ENCODE data around the gene RAB29.

The RAB29 gene

DNA sequence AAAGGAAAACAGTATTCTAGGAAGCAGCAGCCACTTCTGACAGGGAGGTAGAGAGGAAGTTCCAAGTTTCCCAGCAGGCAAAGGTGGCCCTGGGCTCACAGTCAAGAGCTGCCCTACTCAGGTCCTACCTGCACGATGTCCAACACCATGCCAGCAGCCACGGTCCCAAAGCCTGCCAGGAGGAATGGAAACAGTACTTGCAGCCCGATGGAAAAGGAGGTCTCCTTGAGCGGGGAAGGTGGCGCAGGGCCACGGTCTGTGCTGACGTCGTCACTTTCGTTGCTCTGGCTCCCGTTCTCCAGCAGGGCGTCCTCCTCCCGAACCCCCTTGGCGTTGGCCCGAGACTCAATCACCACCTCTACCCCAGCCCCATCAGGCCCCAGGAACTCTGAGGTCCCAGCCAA is 34.7 kb upstream of the RAB29 start:
- peaks cover 46% of the 10 kb centered on the region for H3K36me3 ChIP-seq
- H3K27ac ChIP-seq = no peak overlapping the region
- no peak overlapping the region for H3K4me3 ChIP-seq (ENCODE audit: low read depth, low read length)
- no peaks in the 10 kb centered on the region for H3K27me3 ChIP-seq (ENCODE audit: insufficient read depth, low read depth, severe bottlenecking)
- TF ChIP-seq, protein P1, sequence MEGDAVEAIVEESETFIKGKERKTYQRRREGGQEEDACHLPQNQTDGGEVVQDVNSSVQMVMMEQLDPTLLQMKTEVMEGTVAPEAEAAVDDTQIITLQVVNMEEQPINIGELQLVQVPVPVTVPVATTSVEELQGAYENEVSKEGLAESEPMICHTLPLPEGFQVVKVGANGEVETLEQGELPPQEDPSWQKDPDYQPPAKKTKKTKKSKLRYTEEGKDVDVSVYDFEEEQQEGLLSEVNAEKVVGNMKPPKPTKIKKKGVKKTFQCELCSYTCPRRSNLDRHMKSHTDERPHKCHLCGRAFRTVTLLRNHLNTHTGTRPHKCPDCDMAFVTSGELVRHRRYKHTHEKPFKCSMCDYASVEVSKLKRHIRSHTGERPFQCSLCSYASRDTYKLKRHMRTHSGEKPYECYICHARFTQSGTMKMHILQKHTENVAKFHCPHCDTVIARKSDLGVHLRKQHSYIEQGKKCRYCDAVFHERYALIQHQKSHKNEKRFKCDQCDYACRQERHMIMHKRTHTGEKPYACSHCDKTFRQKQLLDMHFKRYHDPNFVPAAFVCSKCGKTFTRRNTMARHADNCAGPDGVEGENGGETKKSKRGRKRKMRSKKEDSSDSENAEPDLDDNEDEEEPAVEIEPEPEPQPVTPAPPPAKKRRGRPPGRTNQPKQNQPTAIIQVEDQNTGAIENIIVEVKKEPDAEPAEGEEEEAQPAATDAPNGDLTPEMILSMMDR (IDR thresholded peaks at IDR 0.05; ENCODE audit: low read depth, low read length) = no peak
- no peaks in the 10 kb centered on the region for H3K9me3 ChIP-seq (ENCODE audit: severe bottlenecking)
- no peak for DNase-seq

DNA sequence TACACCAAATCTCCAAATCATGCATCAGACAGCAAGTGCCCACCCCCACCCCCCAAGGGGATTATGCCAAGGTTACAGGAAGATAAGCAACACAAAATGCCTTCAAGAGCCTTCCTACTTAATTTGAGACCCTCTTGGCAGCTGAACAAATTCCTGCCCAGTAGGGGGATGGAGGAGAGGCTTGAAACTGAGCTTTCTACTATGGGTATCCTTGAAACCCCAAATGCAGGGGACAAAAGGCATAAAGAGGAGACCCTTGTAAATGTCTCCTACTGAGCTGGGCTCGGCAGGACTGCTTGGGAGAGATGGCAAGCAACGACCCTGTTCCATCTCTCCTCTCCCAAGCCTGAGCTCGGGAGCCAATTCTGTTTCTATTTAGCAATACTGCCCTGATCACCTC is 34.2 kb upstream of the RAB29 start:
- Histone ChIP-seq H3K4me3 (ENCODE audit: low read depth, low read length) (no peak overlapping the region), H3K36me3 (peaks cover 48% of the 10 kb centered on the region), H3K27ac (no peak overlapping the region), H3K27me3 (ENCODE audit: insufficient read depth, low read depth, severe bottlenecking) (no peaks in the 10 kb centered on the region), H3K9me3 (ENCODE audit: severe bottlenecking) (no peaks in the 10 kb centered on the region)
- no peak for DNase-seq
- TF ChIP-seq, protein P1 (IDR thresholded peaks at IDR 0.05; ENCODE audit: low read depth, low read length) = no peak

DNA sequence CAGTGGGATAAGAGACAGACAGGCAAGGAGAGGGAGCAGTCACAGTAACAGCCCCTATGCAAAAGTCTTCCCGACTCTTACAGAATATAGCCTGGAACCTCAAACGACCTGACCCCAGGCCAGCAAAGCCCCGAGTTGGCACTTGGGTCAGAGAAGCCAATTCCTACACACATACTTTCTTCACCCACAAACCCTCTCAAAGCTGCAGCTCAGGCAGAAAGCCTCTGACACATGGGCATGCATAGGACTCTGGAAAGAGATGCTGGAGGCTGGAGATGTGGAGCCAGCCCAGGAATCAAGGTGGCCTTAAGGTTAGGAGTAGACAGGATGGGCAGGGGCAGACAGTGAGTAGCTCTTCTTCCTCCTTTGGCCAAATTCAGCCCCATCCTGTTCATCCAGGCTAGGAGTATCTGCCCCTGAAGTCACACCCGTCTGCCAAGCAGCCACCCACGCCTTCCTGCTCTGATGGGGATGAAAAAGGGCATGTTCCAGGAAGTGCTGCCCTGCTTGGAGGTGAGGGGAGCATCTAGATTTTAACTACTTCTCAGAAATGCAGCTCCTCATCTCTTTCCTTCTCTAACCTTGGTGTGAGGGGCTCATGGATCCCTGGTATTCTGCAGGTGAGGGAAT is 29.9 kb upstream of the RAB29 start:
- Histone ChIP-seq H3K27me3 (ENCODE audit: insufficient read depth, low read depth, severe bottlenecking) (no peaks in the 10 kb centered on the region), H3K4me3 (ENCODE audit: low read depth, low read length) (no peak overlapping the region), H3K9me3 (ENCODE audit: severe bottlenecking) (no peaks in the 10 kb centered on the region), H3K27ac (no peak overlapping the region), H3K36me3 (peaks cover 56% of the 10 kb centered on the region)
- TF ChIP-seq, protein P1 (IDR thresholded peaks at IDR 0.05; ENCODE audit: low read depth, low read length) = no peak
- no peak for DNase-seq

DNA sequence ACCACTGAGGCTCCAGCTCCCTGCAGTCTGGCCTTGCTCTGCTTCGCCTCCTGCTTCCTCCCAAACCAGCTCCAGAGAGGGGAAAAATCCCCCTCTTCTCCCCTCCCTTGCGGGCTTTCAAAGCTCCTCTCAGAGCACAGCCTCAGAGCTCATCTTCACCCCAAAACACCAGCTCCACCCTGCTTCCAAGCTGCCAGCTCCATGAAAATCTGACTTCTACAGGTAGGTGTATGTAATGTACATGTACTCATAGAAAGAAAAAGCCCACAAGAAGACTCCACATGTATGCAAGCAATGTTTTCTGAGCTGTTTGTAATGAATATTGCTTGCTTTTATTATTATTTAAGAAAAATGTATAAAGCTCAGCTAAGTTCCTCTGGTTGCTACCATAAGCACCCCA is 29.3 kb upstream of the RAB29 start:
- no peak overlapping the region for H3K4me3 ChIP-seq (ENCODE audit: low read depth, low read length)
- no peak overlapping the region for H3K27ac ChIP-seq
- no peak for DNase-seq
- H3K27me3 ChIP-seq (ENCODE audit: insufficient read depth, low read depth, severe bottlenecking) = no peaks in the 10 kb centered on the region
- TF ChIP-seq, protein P1 (IDR thresholded peaks at IDR 0.05; ENCODE audit: low read depth, low read length) = no peak
- peaks cover 56% of the 10 kb centered on the region for H3K36me3 ChIP-seq
- H3K9me3 ChIP-seq (ENCODE audit: severe bottlenecking) = no peaks in the 10 kb centered on the region

DNA sequence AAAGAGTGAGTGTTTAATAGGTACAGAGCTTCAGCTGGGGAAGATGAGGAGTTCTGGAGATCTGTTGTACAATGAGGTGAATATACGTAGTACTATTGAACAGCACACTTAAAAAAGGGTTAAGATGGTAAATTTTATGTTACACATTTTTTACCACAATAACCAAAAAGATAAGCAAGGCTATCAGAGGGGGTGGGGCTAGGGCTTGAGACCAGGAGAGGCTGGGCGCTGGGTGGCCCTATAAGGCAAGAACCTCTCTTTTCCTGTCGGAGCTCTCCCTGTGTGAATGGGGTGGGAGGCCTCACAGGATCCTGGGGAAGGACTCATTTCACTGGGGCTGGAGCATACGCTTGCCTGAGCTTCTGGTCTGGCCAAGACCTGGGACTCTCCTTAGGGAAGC is 28.7 kb upstream of the RAB29 start:
- Histone ChIP-seq H3K36me3 (peaks cover 56% of the 10 kb centered on the region), H3K4me3 (ENCODE audit: low read depth, low read length) (no peak overlapping the region), H3K27me3 (ENCODE audit: insufficient read depth, low read depth, severe bottlenecking) (no peaks in the 10 kb centered on the region), H3K9me3 (ENCODE audit: severe bottlenecking) (no peaks in the 10 kb centered on the region), H3K27ac (no peak overlapping the region)
- TF ChIP-seq, protein P1 (IDR thresholded peaks at IDR 0.05; ENCODE audit: low read depth, low read length) = no peak
- DNase-seq = no peak

DNA sequence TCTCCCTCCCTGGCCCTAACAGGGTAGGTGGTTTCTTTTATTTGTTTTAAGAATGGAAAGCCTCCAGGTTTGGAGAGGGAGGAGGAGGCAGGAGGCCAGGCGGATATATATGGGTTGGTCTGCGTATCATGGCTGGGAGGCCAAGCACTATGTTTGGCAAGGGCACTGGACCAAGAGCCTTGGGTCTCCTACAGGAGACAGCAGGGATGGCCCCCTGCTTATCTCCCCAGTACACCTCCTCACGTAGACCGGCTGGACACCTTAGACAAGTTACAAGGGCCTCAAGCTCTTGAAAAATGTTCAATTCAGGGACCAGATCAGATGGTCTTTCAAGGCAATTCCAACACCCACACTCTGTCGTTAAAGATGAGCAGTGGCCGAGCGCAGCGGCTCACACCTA is 26.8 kb upstream of the RAB29 start:
- Histone ChIP-seq H3K4me3 (ENCODE audit: low read depth, low read length) (no peak overlapping the region), H3K27me3 (ENCODE audit: insufficient read depth, low read depth, severe bottlenecking) (no peaks in the 10 kb centered on the region), H3K36me3 (peaks cover 61% of the 10 kb centered on the region), H3K9me3 (ENCODE audit: severe bottlenecking) (no peaks in the 10 kb centered on the region), H3K27ac (no peak overlapping the region)
- no peak for DNase-seq
- TF ChIP-seq, protein P1 (IDR thresholded peaks at IDR 0.05; ENCODE audit: low read depth, low read length) = no peak

Measured in WERI-Rb-1 (cell line).